ENCODE results near the gene CDIPT.
A peak's percentile ranks its signal among the peaks of the same experiment; 100 is the strongest.

The CDIPT gene

DNA sequence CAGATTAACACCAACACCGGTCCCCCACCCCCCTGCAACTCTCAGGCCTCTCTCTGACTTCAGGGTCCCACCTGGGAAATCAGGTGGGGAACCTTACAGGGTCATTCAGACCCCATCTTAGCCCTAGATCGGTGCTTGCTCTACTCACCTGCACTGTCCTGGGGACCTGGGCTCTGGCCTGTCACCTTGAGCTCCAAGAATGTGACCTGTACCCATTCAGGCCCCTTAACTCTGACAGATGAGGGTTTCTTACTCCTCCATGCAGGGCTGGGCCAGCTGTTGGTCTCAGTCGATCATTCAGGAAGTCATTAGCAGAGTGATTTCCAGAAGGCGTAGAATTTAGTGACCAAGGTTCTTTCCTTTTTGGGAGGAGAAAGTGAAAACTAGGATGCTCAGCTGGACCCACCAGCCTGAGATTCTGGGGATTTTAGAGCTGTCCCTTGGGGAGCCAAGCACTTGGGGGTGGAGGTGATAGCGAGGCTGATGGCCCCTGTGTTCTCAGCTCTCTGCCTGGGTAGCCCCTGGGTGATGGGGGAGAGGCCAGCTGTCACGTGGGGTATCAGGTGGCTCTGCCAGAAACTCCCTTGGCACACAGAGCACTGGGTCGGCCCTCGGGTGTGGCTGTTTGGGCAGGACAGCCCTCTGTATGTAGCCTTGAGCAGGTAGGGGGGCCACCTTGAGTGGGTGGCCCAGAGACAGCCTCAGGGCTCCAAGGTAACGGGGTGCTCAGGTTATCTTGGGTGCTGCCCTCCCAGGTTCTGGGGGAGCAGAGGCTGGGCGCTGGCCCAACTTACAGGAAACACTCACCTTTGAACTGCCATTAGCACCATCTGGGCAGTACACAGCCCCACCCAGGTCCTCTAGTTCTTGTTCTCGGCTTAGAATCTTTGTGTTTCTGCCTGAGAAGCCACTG lies 42.0 kb downstream of the CDIPT start:
- peak overlapping the region; percentile 72 for H3K4me3 ChIP-seq (ENCODE audit: low read depth, low read length)
- no peak for TF ChIP-seq CTCF (conservative IDR thresholded peaks at IDR 0.05; ENCODE audit: low read depth, low read length)
- DNase-seq (ENCODE audit: low read depth), result peak; percentile 26

DNA sequence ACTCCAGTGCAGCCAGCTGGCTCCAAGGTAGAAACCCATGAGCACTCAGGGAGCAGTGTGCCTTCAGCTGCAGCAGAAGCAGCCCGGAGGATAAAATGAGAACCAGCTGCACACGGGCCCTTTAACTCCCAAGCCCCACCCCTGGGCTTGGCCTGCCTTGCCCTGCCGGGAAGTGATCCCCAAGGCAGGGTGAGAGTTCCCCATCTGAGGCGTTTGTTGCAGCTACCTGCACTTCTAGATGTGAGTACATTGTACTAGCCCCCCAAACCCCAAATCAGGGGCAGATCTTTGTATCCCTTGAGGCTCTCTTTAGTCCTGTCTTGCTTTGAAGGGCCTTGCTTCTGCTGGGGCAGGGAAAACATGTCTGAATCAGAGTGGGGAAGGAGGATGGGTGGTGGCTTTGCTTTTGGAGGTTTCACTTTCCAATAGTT lies 42.7 kb downstream of the CDIPT start, which contains the start of gene MVP:
Gene MVP, plus strand, starts transcription at position 192 of the 431 bp plus-strand sequence. CDS start 10,088 bp downstream, outside the sequence.
- H3K4me3 ChIP-seq (ENCODE audit: low read depth, low read length), result peak within 1 kb of the TSS; percentile 72
- TF ChIP-seq CTCF (conservative IDR thresholded peaks at IDR 0.05; ENCODE audit: low read depth, low read length), result no peak
- DNase-seq (ENCODE audit: low read depth), result peak; percentile 74

DNA sequence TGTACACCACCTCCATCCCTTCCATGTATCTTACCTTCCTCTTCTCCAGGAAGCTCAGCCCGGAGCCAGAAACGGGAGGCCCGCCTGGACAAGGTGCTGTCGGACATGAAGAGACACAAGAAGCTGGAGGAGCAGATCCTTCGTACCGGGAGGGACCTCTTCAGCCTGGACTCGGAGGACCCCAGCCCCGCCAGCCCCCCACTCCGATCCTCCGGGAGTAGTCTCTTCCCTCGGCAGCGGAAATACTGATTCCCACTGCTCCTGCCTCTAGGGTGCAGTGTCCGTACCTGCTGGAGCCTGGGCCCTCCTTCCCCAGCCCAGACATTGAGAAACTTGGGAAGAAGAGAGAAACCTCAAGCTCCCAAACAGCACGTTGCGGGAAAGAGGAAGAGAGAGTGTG lies 43.5 kb downstream of the CDIPT start:
- DNase-seq (ENCODE audit: low read depth), result peak; percentile 23
- TF ChIP-seq CTCF (conservative IDR thresholded peaks at IDR 0.05; ENCODE audit: low read depth, low read length), result peak; percentile 44
- peak overlapping the region; percentile 72 for H3K4me3 ChIP-seq (ENCODE audit: low read depth, low read length)

DNA sequence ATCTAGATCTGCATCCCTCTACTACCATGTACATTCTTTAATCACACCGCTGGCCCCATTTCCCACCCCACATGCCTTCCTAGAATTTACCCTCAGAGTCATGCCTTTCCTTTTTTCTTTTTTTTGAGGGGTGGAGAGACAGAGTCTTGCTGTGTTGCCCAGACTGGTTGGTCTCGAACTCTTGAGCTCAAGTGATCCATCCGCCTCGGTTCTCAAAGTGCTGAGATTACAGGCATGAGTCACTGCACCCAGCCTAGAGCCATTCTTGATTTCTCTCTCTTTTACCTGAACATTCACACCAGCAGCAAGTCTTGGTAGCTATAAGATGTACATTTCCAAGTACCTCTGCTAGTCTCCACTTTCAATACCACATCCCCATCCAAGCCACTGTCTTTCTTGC lies 44.9 kb downstream of the CDIPT start:
- TF ChIP-seq CTCF (conservative IDR thresholded peaks at IDR 0.05; ENCODE audit: low read depth, low read length), result no peak
- peak overlapping the region; percentile 3 for H3K4me3 ChIP-seq (ENCODE audit: low read depth, low read length)
- DNase-seq (ENCODE audit: low read depth), result peak; percentile 19

- peak; percentile 64 for DNase-seq (ENCODE audit: low read depth)
- peak; percentile 35 for TF ChIP-seq CTCF (conservative IDR thresholded peaks at IDR 0.05; ENCODE audit: low read depth, low read length)
- peak overlapping the region; percentile 89 for H3K4me3 ChIP-seq (ENCODE audit: low read depth, low read length)
Measured at GRCh38 chr16:29816694-29817441, 46.2 kb downstream of the CDIPT start.

- H3K4me3 ChIP-seq (ENCODE audit: low read depth, low read length), result peak within 1 kb of the TSS; percentile 89
- peak; percentile 100 for DNase-seq (ENCODE audit: low read depth)
- peak; percentile 84 for TF ChIP-seq CTCF (conservative IDR thresholded peaks at IDR 0.05; ENCODE audit: low read depth, low read length)
Measured at GRCh38 chr16:29815793-29816693, 47.0 kb downstream of the CDIPT start, which contains the start of gene PAGR1. Gene PAGR1, plus strand, starts transcription at chr16:29816152. Its CDS starts 374 bp downstream, at chr16:29816526.

All from choroid plexus epithelial cell (primary cell).